ENCODE results near the gene HPN.
"Not testable (repeated sequence)": the region's sequence is repeated elsewhere in the genome, so short reads cannot be mapped to it uniquely, and the experiment has no call there.

HPN gene

GRCh38 chr19:35008891-35009341 is 32.6 kb upstream of the HPN start:
- in situ Hi-C loops (cut with MboI; ENCODE audit: low sequenced_read_pairs) = no loop called here

GRCh38 chr19:35009424-35010415 is 31.8 kb upstream of the HPN start:
- in situ Hi-C loops (cut with MboI; ENCODE audit: low sequenced_read_pairs) = no loop called here

- in situ Hi-C loops (cut with MboI; ENCODE audit: low sequenced_read_pairs) = no loop called here
Observed at GRCh38 chr19:35011091-35011689, 30.3 kb upstream of the HPN start.

- in situ Hi-C loops (cut with MboI; ENCODE audit: low sequenced_read_pairs) = no loop called here
Observed at GRCh38 chr19:35011737-35012682, 29.5 kb upstream of the HPN start.

GRCh38 chr19:35013041-35013819 is 28.3 kb upstream of the HPN start:
- in situ Hi-C loops (cut with MboI; ENCODE audit: low sequenced_read_pairs) = no loop called here

- in situ Hi-C loops (cut with MboI; ENCODE audit: low sequenced_read_pairs) = no loop called here
Observed at GRCh38 chr19:35013820-35014754, 27.4 kb upstream of the HPN start.

- in situ Hi-C loops (cut with MboI; ENCODE audit: low sequenced_read_pairs) = not testable (repeated sequence)
Observed at GRCh38 chr19:35014774-35015173, 26.7 kb upstream of the HPN start.

GRCh38 chr19:35015270-35015953 is 26.1 kb upstream of the HPN start:
- in situ Hi-C loops (cut with MboI; ENCODE audit: low sequenced_read_pairs) = no loop called here

- in situ Hi-C loops (cut with MboI; ENCODE audit: low sequenced_read_pairs) = no loop called here
Observed at GRCh38 chr19:35015954-35016351, 25.6 kb upstream of the HPN start.

GRCh38 chr19:35017507-35017906 is 24.0 kb upstream of the HPN start:
- in situ Hi-C loops (cut with MboI; ENCODE audit: low sequenced_read_pairs) = no loop called here

- in situ Hi-C loops (cut with MboI; ENCODE audit: low sequenced_read_pairs) = no loop called here
Observed at GRCh38 chr19:35018379-35018778, 23.1 kb upstream of the HPN start.

- in situ Hi-C loops (cut with MboI; ENCODE audit: low sequenced_read_pairs) = no loop called here
Observed at GRCh38 chr19:35019144-35019543, 22.4 kb upstream of the HPN start.

GRCh38 chr19:35021016-35021415 is 20.5 kb upstream of the HPN start:
- in situ Hi-C loops (cut with MboI; ENCODE audit: low sequenced_read_pairs) = no loop called here

GRCh38 chr19:35021596-35021995 is 19.9 kb upstream of the HPN start:
- in situ Hi-C loops (cut with MboI; ENCODE audit: low sequenced_read_pairs) = no loop called here

- in situ Hi-C loops (cut with MboI; ENCODE audit: low sequenced_read_pairs) = no loop called here
Observed at GRCh38 chr19:35022460-35022859, 19.1 kb upstream of the HPN start.

- in situ Hi-C loops (cut with MboI; ENCODE audit: low sequenced_read_pairs) = no loop called here
Observed at GRCh38 chr19:35023428-35023827, 18.1 kb upstream of the HPN start.

- in situ Hi-C loops (cut with MboI; ENCODE audit: low sequenced_read_pairs) = no loop called here
Observed at GRCh38 chr19:35024095-35024494, 17.4 kb upstream of the HPN start.

- in situ Hi-C loops (cut with MboI; ENCODE audit: low sequenced_read_pairs) = no loop called here
Observed at GRCh38 chr19:35025969-35026368, 15.6 kb upstream of the HPN start.

- in situ Hi-C loops (cut with MboI; ENCODE audit: low sequenced_read_pairs) = no loop called here
Observed at GRCh38 chr19:35026418-35026817, 15.1 kb upstream of the HPN start.
